Spleen (tissue), 7 donors: ENCODE results near the gene HOXB5.

Source experiments
- CTCF ChIP-seq, 11 experiments: fragments of 200-600 bp in 7 of 11; fragments of 450-650 bp in 4 of 11; sonication (generic) in 4 of 11; IDR thresholded peaks in 8 of 11; conservative IDR thresholded peaks in 3 of 11; 1 replicate in 7 of 11; 2 replicates in 4 of 11; pipeline versions ENCODE4 v1.4.0 to v1.8.0; 2016 to 2021; ENCODE audit warnings: antibody characterized with exemption in 11 of 11, inconsistent platforms in 4 of 11, mild to moderate bottlenecking in 1 of 11
- POLR2A ChIP-seq, 3 donors: fragments of 450-650 bp; IDR thresholded peaks; one replicate each; pipeline ENCODE4 v1.5.1; 2017; ENCODE audit warnings: antibody characterized with exemption in 3 of 3, mild to moderate bottlenecking in 1 of 3
- donor health status: DM: no; HTN: no; CAD: no; lungs with moderate emphysema.
- donor health status: DM: no; HTN: no; CAD: no.
- donor health status: DM: no; HTN: no; CAD: no.

DNA sequence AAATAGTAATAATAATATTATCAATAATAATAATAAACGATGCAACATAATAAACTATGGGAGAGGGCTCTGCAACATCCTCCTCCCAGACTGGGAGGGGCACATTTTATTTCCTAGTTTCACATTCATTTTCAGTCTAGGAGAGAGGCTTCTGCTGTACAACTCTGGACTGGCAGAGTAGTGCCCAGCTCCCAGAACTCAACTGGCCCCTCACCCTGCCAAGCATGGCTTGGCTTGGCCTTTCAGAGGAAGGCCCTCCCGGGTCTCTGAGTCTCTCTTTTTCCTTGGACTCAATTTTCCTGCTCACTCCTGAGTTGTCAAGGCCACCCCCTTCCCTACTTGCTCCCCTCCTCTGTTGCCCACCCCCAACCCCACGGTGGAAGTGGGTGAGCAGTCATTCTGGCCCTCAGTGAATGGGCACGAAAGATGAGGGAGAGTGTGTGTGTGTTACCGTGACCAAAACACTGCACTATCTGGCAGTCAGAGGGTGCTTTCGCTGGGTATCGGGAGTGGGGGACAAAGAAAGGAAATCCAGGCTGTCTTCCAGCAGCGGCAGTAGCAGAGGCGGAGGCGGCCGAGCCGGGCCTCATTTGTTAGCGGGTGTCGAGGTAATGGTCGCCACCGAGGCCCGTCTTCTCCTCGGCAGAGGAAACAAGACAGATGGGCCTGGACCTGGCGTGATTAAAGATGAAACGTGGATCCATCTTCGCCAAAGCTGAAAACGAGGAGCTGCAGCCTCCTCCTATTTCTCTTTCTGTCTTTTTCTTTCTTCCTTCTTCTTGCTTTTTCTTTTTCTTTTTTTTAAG is 17.7 kb downstream of the HOXB5 start:
- TF ChIP-seq CTCF (IDR thresholded peaks at IDR 0.05 in 8 of 11, conservative IDR thresholded peaks at IDR 0.05 in 3 of 11) (no peak), POLR2A (IDR thresholded peaks at IDR 0.05) (no peak)
